Kidney (tissue), 14 donors: Measurements from ENCODE around the gene GARRE1. TPM values are rescaled to one million over a fixed set of nuclear protein-coding genes. Genes with fewer than 3 reads are reported as not detected.

Experiments used
- DNase-seq, 5 donors: peaks; one replicate each; pipeline ENCODE4 v3.0.0-alpha.2; 2013 to 2020
- FAIRE-seq: peaks from 2 replicates; lab custom pipeline; 2012; peaks lifted over from hg19 to GRCh38; lab: Jason Lieb, UNC
- H3K27ac ChIP-seq, 2 donors: one replicate each; pipeline ENCODE4 v1.7.0; 2013; ENCODE audit warnings: low read depth in 2 of 2, low read length in 2 of 2, inconsistent platforms in 1 of 2
- H3K27me3 ChIP-seq: one replicate; pipeline ENCODE4 v1.7.1; 2013; ENCODE audit warnings: low read length, inconsistent platforms; ENCODE audit not compliant: control insufficient read depth, insufficient read depth
- H3K36me3 ChIP-seq, 3 donors: one replicate each; pipeline versions ENCODE4 v1.7.0 to v1.7.1; 2013; ENCODE audit warnings: low read length in 3 of 3, control low read depth in 1 of 3, inconsistent platforms in 1 of 3; ENCODE audit not compliant: insufficient read depth in 3 of 3, control insufficient read depth in 2 of 3
- H3K4me1 ChIP-seq, 3 donors: one replicate each; pipeline versions ENCODE4 v1.7.0 to v1.7.1; 2013; ENCODE audit warnings: low read length in 3 of 3, inconsistent platforms in 1 of 3, low read depth in 1 of 3; ENCODE audit not compliant: control insufficient read depth in 2 of 3, insufficient read depth in 2 of 3
- H3K4me3 ChIP-seq, 3 donors: one replicate each; pipeline versions ENCODE4 v1.7.0 to v1.8.1; 2013; ENCODE audit warnings: low read length in 3 of 3, control low read depth in 1 of 3, inconsistent platforms in 1 of 3
- H3K9ac ChIP-seq, 3 donors: one replicate each; pipeline versions ENCODE4 v1.7.0 to v1.7.1; 2013; ENCODE audit warnings: low read length in 3 of 3, control low read depth in 1 of 3, inconsistent platforms in 1 of 3
- H3K9me3 ChIP-seq, 3 donors: one replicate each; pipeline versions ENCODE4 v1.7.0 to v1.7.1; 2013; ENCODE audit warnings: low read length in 3 of 3, control low read depth in 1 of 3, inconsistent platforms in 1 of 3; ENCODE audit not compliant: control insufficient read depth in 2 of 3, insufficient read depth in 1 of 3
- CTCF ChIP-seq: IDR thresholded peaks from 3 replicates; pipeline ENCODE4 v1.5.1; 2012; ENCODE audit warnings: mild to moderate bottlenecking, moderate library complexity, borderline replicate concordance; ENCODE audit not compliant: insufficient read depth; ENCODE audit errors: extremely low read depth
- intact Hi-C: fragments of 100-400 bp; cut with DNase I; formaldehyde crosslinking; loops from one replicate; pipeline ENCODE4 v1.11.1; 2022
- polyA plus RNA-seq: library from polyadenylated mRNA; stranded (reverse); fragments of 350-450 nt; fragmentation: Illumina TruSeq; extraction: RNeasy Lipid Tissue Mini Kit (QIAGEN cat#74804); gene quantifications from one replicate; pipeline ENCODE4 v1.2.3, GENCODE V29; 2014; ENCODE audit warnings: low read depth, low replicate concordance; ENCODE audit not compliant: insufficient read depth
- total RNA-seq: library from RNA; stranded (reverse); fragmentation: NEBNext Ultra II Directional; extraction: Animal tissue kit (Norgen Biotek cat#: 25700); gene quantifications from one replicate; pipeline ENCODE4 v1.2.1, GENCODE V29; 2021
- donor health status: control.
- donor health status: control.
- donor health status: control.
- donor health status: control.
- donor health status: control.
- donor health status: DM: yes; HTN: yes; CAD: no.
- donor health status: Normal renal cell carcinoma (clear cell type).

The GARRE1 gene
- total and polyA plus RNA-seq, 2 donors from 2014 or later = 5.5 to 37.7 TPM

GRCh38 chr19:34225659-34226015 is 28.7 kb upstream of the GARRE1 start:
- Histone ChIP-seq H3K27ac (no peak overlapping the region), H3K4me1 (no peaks in the 10 kb centered on the region), H3K4me3 (no peak overlapping the region), H3K9ac (no peak overlapping the region), H3K36me3 (peaks cover 30 to 68% (median 54%) of the 10 kb centered on the region in 3 donors), H3K27me3 (no peaks in the 10 kb centered on the region), H3K9me3 (no peaks in the 10 kb centered on the region)
- DNase-seq (no peak), FAIRE-seq (no peak)
- intact Hi-C loops = no loop called here
- TF ChIP-seq CTCF = no peak

- no peak for TF ChIP-seq CTCF
- H3K4me1 ChIP-seq = no peaks in the 10 kb centered on the region
- H3K27me3 ChIP-seq = no peaks in the 10 kb centered on the region
- FAIRE-seq = no peak
- intact Hi-C loops = no loop called here
- no peak for DNase-seq
- peaks cover 30 to 68% (median 51%) of the 10 kb centered on the region in 3 donors for H3K36me3 ChIP-seq
- H3K4me3 ChIP-seq = no peak overlapping the region
- H3K9me3 ChIP-seq = no peaks in the 10 kb centered on the region
- no peak overlapping the region for H3K27ac ChIP-seq
- no peak overlapping the region for H3K9ac ChIP-seq
Observed at GRCh38 chr19:34226036-34226435, 28.3 kb upstream of the GARRE1 start.

- Histone ChIP-seq H3K9me3 (no peaks in the 10 kb centered on the region), H3K36me3 (peaks cover 22 to 48% (median 35%) of the 10 kb centered on the region in 3 donors), H3K27me3 (no peaks in the 10 kb centered on the region), H3K27ac (no peak overlapping the region), H3K4me3 (no peak overlapping the region), H3K9ac (no peak overlapping the region), H3K4me1 (peaks cover 0 to 2% (median 0%) of the 10 kb centered on the region in 3 donors)
- FAIRE-seq (no peak), DNase-seq (no peak)
- intact Hi-C loops = no loop called here
- TF ChIP-seq CTCF = no peak
Observed at GRCh38 chr19:34228347-34228746, 26.0 kb upstream of the GARRE1 start.

- intact Hi-C loops = no loop called here
- H3K4me1 ChIP-seq = peaks cover 0 to 2% (median 0%) of the 10 kb centered on the region in 3 donors
- no peak overlapping the region for H3K9ac ChIP-seq
- no peak overlapping the region for H3K27ac ChIP-seq
- H3K9me3 ChIP-seq = no peaks in the 10 kb centered on the region
- TF ChIP-seq CTCF = no peak
- DNase-seq = no peak
- H3K36me3 ChIP-seq = peaks cover 20 to 44% (median 31%) of the 10 kb centered on the region in 3 donors
- no peak overlapping the region for H3K4me3 ChIP-seq
- no peaks in the 10 kb centered on the region for H3K27me3 ChIP-seq
- FAIRE-seq = no peak
Observed at GRCh38 chr19:34228762-34229161, 25.6 kb upstream of the GARRE1 start.
